ENCODE measurements around the gene EDDM13. TPM values are rescaled to one million over a fixed set of nuclear protein-coding genes. Genes with fewer than 3 reads are reported as not detected.
A peak's percentile ranks its signal among the peaks of the same experiment; 100 is the strongest.
"Not testable (repeated sequence)": the region's sequence is repeated elsewhere in the genome, so short reads cannot be mapped to it uniquely, and the experiment has no call there.

The EDDM13 gene
- total RNA-seq, 2 experiments from 2014 or later: 1.1 to 2.2 TPM

- peaks cover 16% of the 10 kb centered on the region for H3K36me3 Mint-ChIP-seq (ENCODE audit: low read depth)
- H3K27me3 Mint-ChIP-seq: peaks cover 3% of the 10 kb centered on the region
- peak overlapping the region; percentile 96 for H3K27ac Mint-ChIP-seq
- H3K9me3 Mint-ChIP-seq: no peaks in the 10 kb centered on the region
- CTCF ChIA-PET: interaction anchor here (1.3 to 1.6 kb wide), 2 partner anchors 9 to 234 kb away, joined by 3 to 4 read pairs; no protein-coding TSS in a partner anchor
- peaks cover 33% of the 10 kb centered on the region for H3K4me1 Mint-ChIP-seq
- H3K4me3 Mint-ChIP-seq: peak overlapping the region; percentile 82
- peak; percentile 94 for DNase-seq
- POLR2A ChIA-PET: no interaction called here
Measured at GRCh38 chr19:56315077-56315828, 42.7 kb downstream of the EDDM13 start.

- H3K27me3 Mint-ChIP-seq: peaks cover 3% of the 10 kb centered on the region
- H3K4me1 Mint-ChIP-seq: peaks cover 29% of the 10 kb centered on the region
- H3K4me3 Mint-ChIP-seq: no peak overlapping the region
- H3K9me3 Mint-ChIP-seq: no peaks in the 10 kb centered on the region
- POLR2A ChIA-PET: no interaction called here
- CTCF ChIA-PET: no interaction called here
- H3K36me3 Mint-ChIP-seq (ENCODE audit: low read depth): peaks cover 10% of the 10 kb centered on the region
- no peak for DNase-seq
- H3K27ac Mint-ChIP-seq: no peak overlapping the region
Measured at GRCh38 chr19:56316728-56317127, 44.2 kb downstream of the EDDM13 start.

GRCh38 chr19:56317749-56318148 is 45.2 kb downstream of the EDDM13 start:
- Mint-ChIP-seq H3K36me3 (ENCODE audit: low read depth) (peaks cover 4% of the 10 kb centered on the region), H3K4me1 (peaks cover 25% of the 10 kb centered on the region), H3K4me3 (no peak overlapping the region), H3K27ac (no peak overlapping the region), H3K9me3 (no peaks in the 10 kb centered on the region), H3K27me3 (peaks cover 3% of the 10 kb centered on the region)
- CTCF ChIA-PET: no interaction called here
- no peak for DNase-seq
- POLR2A ChIA-PET: no interaction called here

GRCh38 chr19:56319991-56320390 is 47.4 kb downstream of the EDDM13 start:
- peaks cover 10% of the 10 kb centered on the region for H3K4me1 Mint-ChIP-seq
- H3K4me3 Mint-ChIP-seq: no peak overlapping the region
- H3K9me3 Mint-ChIP-seq: peaks cover 3% of the 10 kb centered on the region
- H3K27me3 Mint-ChIP-seq: peaks cover 3% of the 10 kb centered on the region
- H3K36me3 Mint-ChIP-seq (ENCODE audit: low read depth): no peaks in the 10 kb centered on the region
- ChIA-PET CTCF (no interaction called here), POLR2A (no interaction called here)
- no peak overlapping the region for H3K27ac Mint-ChIP-seq
- no peak for DNase-seq

GRCh38 chr19:56321254-56321988 is 48.9 kb downstream of the EDDM13 start:
- H3K4me3 Mint-ChIP-seq: no peak overlapping the region
- H3K27me3 Mint-ChIP-seq: peaks cover 3% of the 10 kb centered on the region
- no peak overlapping the region for H3K27ac Mint-ChIP-seq
- POLR2A ChIA-PET: no interaction called here
- DNase-seq: no peak
- H3K9me3 Mint-ChIP-seq: peaks cover 3% of the 10 kb centered on the region
- peaks cover 3% of the 10 kb centered on the region for H3K4me1 Mint-ChIP-seq
- H3K36me3 Mint-ChIP-seq (ENCODE audit: low read depth): no peaks in the 10 kb centered on the region
- CTCF ChIA-PET: no interaction called here

- no peaks in the 10 kb centered on the region for H3K36me3 Mint-ChIP-seq (ENCODE audit: low read depth)
- no peak overlapping the region for H3K4me3 Mint-ChIP-seq
- H3K27me3 Mint-ChIP-seq: peaks cover 3% of the 10 kb centered on the region
- no peak overlapping the region for H3K27ac Mint-ChIP-seq
- ChIA-PET POLR2A (no interaction called here), CTCF (no interaction called here)
- no peak for DNase-seq
- H3K4me1 Mint-ChIP-seq: peaks cover 3% of the 10 kb centered on the region
- H3K9me3 Mint-ChIP-seq: peaks cover 3% of the 10 kb centered on the region
Measured at GRCh38 chr19:56321989-56322440, 49.5 kb downstream of the EDDM13 start.

- peaks cover 3% of the 10 kb centered on the region for H3K4me1 Mint-ChIP-seq
Measured at GRCh38 chr19:56324436-56324835, 51.9 kb downstream of the EDDM13 start.

GRCh38 chr19:56332695-56333094 is 60.1 kb downstream of the EDDM13 start:
- CTCF ChIA-PET: interaction anchor here (0.8 to 1.2 kb wide), 4 partner anchors 228 to 267 kb away, joined by 3 to 5 read pairs (median 3); no protein-coding TSS in a partner anchor
- no peak overlapping the region for H3K27ac Mint-ChIP-seq
- POLR2A ChIA-PET: no interaction called here
- H3K36me3 Mint-ChIP-seq (ENCODE audit: low read depth): no peaks in the 10 kb centered on the region
- no peaks in the 10 kb centered on the region for H3K9me3 Mint-ChIP-seq
- H3K27me3 Mint-ChIP-seq: no peaks in the 10 kb centered on the region
- no peak for DNase-seq
- no peak overlapping the region for H3K4me3 Mint-ChIP-seq
- H3K4me1 Mint-ChIP-seq: no peaks in the 10 kb centered on the region

More at GRCh38 chr19:56324436-56324835, 51.9 kb downstream of the EDDM13 start:
- H3K9me3 Mint-ChIP-seq: peaks cover 3% of the 10 kb centered on the region
- no peak overlapping the region for H3K27ac Mint-ChIP-seq
- peaks cover 3% of the 10 kb centered on the region for H3K27me3 Mint-ChIP-seq
- ChIA-PET CTCF (no interaction called here), POLR2A (no interaction called here)
- DNase-seq: no peak
- no peak overlapping the region for H3K4me3 Mint-ChIP-seq
- no peaks in the 10 kb centered on the region for H3K36me3 Mint-ChIP-seq (ENCODE audit: low read depth)

- ChIA-PET POLR2A (no interaction called here), CTCF (interaction anchor here (0.6 to 1.2 kb wide), 10 partner anchors 15 to 1392 kb away, joined by 3 to 9 read pairs (median 3); no protein-coding TSS in a partner anchor)
- no peaks in the 10 kb centered on the region for H3K36me3 Mint-ChIP-seq (ENCODE audit: low read depth)
- H3K27me3 Mint-ChIP-seq: no peaks in the 10 kb centered on the region
- H3K9me3 Mint-ChIP-seq: peaks cover 4% of the 10 kb centered on the region
- no peaks in the 10 kb centered on the region for H3K4me1 Mint-ChIP-seq
- H3K4me3 Mint-ChIP-seq: no peak overlapping the region
- H3K27ac Mint-ChIP-seq: no peak overlapping the region
- DNase-seq: peak; percentile 68
Measured at GRCh38 chr19:56333506-56333905, 61.0 kb downstream of the EDDM13 start.

GRCh38 chr19:56335371-56335770 is 62.8 kb downstream of the EDDM13 start:
- H3K4me1 Mint-ChIP-seq; POLR2A ChIA-PET; H3K36me3 Mint-ChIP-seq (ENCODE audit: low read depth); H3K4me3 Mint-ChIP-seq; H3K27me3 Mint-ChIP-seq; H3K27ac Mint-ChIP-seq; DNase-seq: not testable (repeated sequence)
- H3K9me3 Mint-ChIP-seq: peaks cover 11% of the 10 kb centered on the region
- CTCF ChIA-PET: interaction anchor here (1.0 kb wide), 1 partner anchor 13 kb away, joined by 3 read pairs; no protein-coding TSS in a partner anchor

GRCh38 chr19:56337077-56337476 is 64.5 kb downstream of the EDDM13 start:
- DNase-seq; H3K27me3 Mint-ChIP-seq; POLR2A ChIA-PET; H3K4me1 Mint-ChIP-seq; H3K27ac Mint-ChIP-seq; CTCF ChIA-PET; H3K4me3 Mint-ChIP-seq; H3K36me3 Mint-ChIP-seq (ENCODE audit: low read depth): not testable (repeated sequence)
- peaks cover 21% of the 10 kb centered on the region for H3K9me3 Mint-ChIP-seq

- H3K4me1 Mint-ChIP-seq; H3K36me3 Mint-ChIP-seq (ENCODE audit: low read depth); H3K4me3 Mint-ChIP-seq; H3K27me3 Mint-ChIP-seq; H3K27ac Mint-ChIP-seq; POLR2A ChIA-PET; DNase-seq; CTCF ChIA-PET: not testable (repeated sequence)
- peaks cover 31% of the 10 kb centered on the region for H3K9me3 Mint-ChIP-seq
Measured at GRCh38 chr19:56339031-56339430, 66.5 kb downstream of the EDDM13 start.

- no peak for DNase-seq
- Mint-ChIP-seq H3K36me3 (ENCODE audit: low read depth) (no peaks in the 10 kb centered on the region), H3K9me3 (peaks cover 31% of the 10 kb centered on the region), H3K4me1 (no peaks in the 10 kb centered on the region), H3K27me3 (no peaks in the 10 kb centered on the region), H3K27ac (no peak overlapping the region), H3K4me3 (no peak overlapping the region)
- ChIA-PET CTCF (no interaction called here), POLR2A (no interaction called here)
Measured at GRCh38 chr19:56341948-56342347, 69.4 kb downstream of the EDDM13 start.

Data from activated CD4-positive, alpha-beta T cell treated with anti-CD3 and anti-CD28 coated beads, Interleukin-2, amount 10 ng/mL, durations not matched to agents 7 days and 5 days (primary cell).